ENCODE data around the gene TMA7.

DNA sequence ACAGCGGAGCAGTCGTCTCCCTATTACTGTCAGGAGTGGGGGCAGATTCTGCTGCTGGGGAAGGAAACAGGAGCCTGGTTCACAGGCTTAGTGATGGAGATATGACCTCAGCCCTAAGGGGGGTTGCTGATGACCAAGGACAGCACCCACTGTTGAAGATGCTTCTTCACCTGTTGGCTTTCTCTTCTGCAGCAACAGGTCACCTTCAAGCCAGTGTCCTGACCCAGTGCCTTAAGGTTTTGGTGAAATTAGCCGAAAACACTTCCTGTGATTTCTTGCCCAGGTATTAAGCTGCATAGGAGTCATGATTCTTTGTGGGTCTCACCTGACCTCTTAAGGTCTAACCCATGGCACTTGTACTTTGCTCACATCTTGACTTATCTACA is 20.5 kb downstream of the TMA7 start:
- TF ChIP-seq GATA2 (IDR thresholded peaks at IDR 0.05; ENCODE audit: low read depth, low read length), result no peak
- TF ChIP-seq GATA3 (IDR thresholded peaks at IDR 0.05; ENCODE audit: low read depth, low read length), result no peak
